ENCODE measurements around the gene NUP210L. TPM values are rescaled to one million over a fixed set of nuclear protein-coding genes. Genes with fewer than 3 reads are reported as not detected.
"Not testable (repeated sequence)": the region's sequence is repeated elsewhere in the genome, so short reads cannot be mapped to it uniquely, and the experiment has no call there.

NUP210L gene
- total and polyA plus RNA-seq, 2 donors (not counting 3 experiments of a cell fraction or from before 2014, with no cell fraction given), result 0.01 to 0.07 TPM

GRCh38 chr1:154062309-154062708 lies 92.6 kb downstream of the NUP210L start:
- H3K27me3 ChIP-seq (ENCODE audit: control insufficient read depth in 2 of 2, insufficient read depth in 2 of 2, low read length in 2 of 2), result no peaks in the 10 kb centered on the region
- no peak overlapping the region for H3K9ac ChIP-seq (replicated peaks; ENCODE audit: extremely low read depth, insufficient read depth, low read length)
- DNase-seq (ENCODE audit: low read depth, low spot score) (no peak), FAIRE-seq (no peak)
- dilution Hi-C loops (cut with MboI; ENCODE audit: extremely low pct_ligation_motif_present, low sequenced_read_pairs) (no loop called here), intact Hi-C loops (cut with micrococcal nuclease) (no loop called here)
- no peak overlapping the region for H3K4me3 ChIP-seq (replicated peaks in 1 of 3; ENCODE audit: insufficient read depth in 1 of 3, low read depth in 1 of 3, low read length in 3 of 3)
- TF ChIP-seq MYC (IDR thresholded peaks at IDR 0.05; ENCODE audit: low read depth, low read length), result no peak
- TF ChIP-seq MAX (IDR thresholded peaks at IDR 0.05; ENCODE audit: insufficient read depth, insufficient read length), result no peak
- TF ChIP-seq EZH2 (IDR thresholded peaks at IDR 0.05; ENCODE audit: borderline replicate concordance, low read depth, low read length, severe bottlenecking), result no peak
- no peak for TF ChIP-seq POLR2AphosphoS5 (IDR thresholded peaks at IDR 0.05; ENCODE audit: insufficient read depth, low read depth, low read length)
- TF ChIP-seq POLR2A (IDR thresholded peaks at IDR 0.05; ENCODE audit: low read depth, low read length), result no peak
- no peak for TF ChIP-seq GATA2 (IDR thresholded peaks at IDR 0.05; ENCODE audit: insufficient read depth, insufficient read length, low read depth, low read length)
- no peak for TF ChIP-seq FOS (IDR thresholded peaks at IDR 0.05; ENCODE audit: borderline replicate concordance, insufficient read depth, low read length)
- no peak for TF ChIP-seq CTCF (IDR thresholded peaks at IDR 0.05; ENCODE audit: extremely low read depth in 1 of 2, insufficient read depth in 1 of 2, low read depth in 1 of 2, low read length in 2 of 2)
- TF ChIP-seq JUN (IDR thresholded peaks at IDR 0.05; ENCODE audit: borderline replicate concordance, insufficient read depth, insufficient read length, low read depth), result no peak
- H3K4me2 ChIP-seq (ENCODE audit: insufficient read depth, low read length), result no peak overlapping the region
- no TSS peak for BruUV-seq (replicated peaks)
- no peak overlapping the region for H3K27ac ChIP-seq (ENCODE audit: insufficient read depth, low read depth, low read length)
- no peaks in the 10 kb centered on the region for H3K36me3 ChIP-seq (ENCODE audit: control insufficient read depth in 2 of 2, extremely low read depth in 1 of 2, insufficient read depth in 2 of 2, low read length in 2 of 2)
- ChIA-PET POLR2A (no interaction called here), CTCF (interaction anchor here (1.0 kb wide), 1 partner anchor 16 kb away, joined by 4 read pairs; no protein-coding TSS in a partner anchor)
- no peak overlapping the region for H2AFZ ChIP-seq (ENCODE audit: low read depth, low read length)
- no peaks in the 10 kb centered on the region for H3K9me3 ChIP-seq (replicated peaks; ENCODE audit: control insufficient read depth, insufficient read depth, low read length)
- H3K4me1 ChIP-seq (ENCODE audit: control insufficient read depth, extremely low read depth, insufficient read depth, low read length), result no peaks in the 10 kb centered on the region
- H3K9me1 ChIP-seq (replicated peaks; ENCODE audit: control insufficient read depth, extremely low read depth, insufficient read depth, low read length), result no peaks in the 10 kb centered on the region
- H3K79me2 ChIP-seq (ENCODE audit: control insufficient read depth, insufficient read depth, low read length), result no peaks in the 10 kb centered on the region
- no peaks in the 10 kb centered on the region for H4K20me1 ChIP-seq (replicated peaks; ENCODE audit: control insufficient read depth, extremely low read depth, insufficient read depth, low read length)

DNA sequence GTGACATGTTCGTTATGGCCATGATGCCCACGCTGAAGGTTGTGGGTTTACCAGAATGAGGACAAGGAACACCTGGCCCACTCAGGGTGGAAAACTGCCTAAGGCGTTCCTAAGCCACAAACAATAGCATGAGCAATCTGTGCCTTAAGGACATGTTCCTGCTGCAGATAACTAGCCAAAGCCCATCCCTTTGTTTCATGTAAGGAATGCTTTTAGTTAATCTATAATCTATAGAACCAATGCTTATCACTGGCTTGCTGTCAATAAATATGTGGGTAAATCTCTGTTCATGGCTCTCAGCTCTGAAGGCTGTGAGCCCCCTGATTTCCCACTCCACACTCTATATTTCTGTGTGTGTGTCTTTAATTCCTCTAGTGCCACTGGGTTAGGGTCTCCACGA lies 107.4 kb downstream of the NUP210L start:
- H3K36me3 ChIP-seq (ENCODE audit: control insufficient read depth in 2 of 2, extremely low read depth in 1 of 2, insufficient read depth in 2 of 2, low read length in 2 of 2); H3K27ac ChIP-seq (ENCODE audit: insufficient read depth, low read depth, low read length); H3K9me3 ChIP-seq (replicated peaks; ENCODE audit: control insufficient read depth, insufficient read depth, low read length); H3K79me2 ChIP-seq (ENCODE audit: control insufficient read depth, insufficient read depth, low read length); dilution Hi-C loops (cut with MboI; ENCODE audit: extremely low pct_ligation_motif_present, low sequenced_read_pairs); H4K20me1 ChIP-seq (replicated peaks; ENCODE audit: control insufficient read depth, extremely low read depth, insufficient read depth, low read length); H2AFZ ChIP-seq (ENCODE audit: low read depth, low read length); DNase-seq (ENCODE audit: low read depth, low spot score); H3K4me1 ChIP-seq (ENCODE audit: control insufficient read depth, extremely low read depth, insufficient read depth, low read length); POLR2A ChIA-PET; H3K9me1 ChIP-seq (replicated peaks; ENCODE audit: control insufficient read depth, extremely low read depth, insufficient read depth, low read length); H3K4me2 ChIP-seq (ENCODE audit: insufficient read depth, low read length); H3K27me3 ChIP-seq (ENCODE audit: control insufficient read depth in 2 of 2, insufficient read depth in 2 of 2, low read length in 2 of 2); CTCF ChIA-PET; H3K9ac ChIP-seq (replicated peaks; ENCODE audit: extremely low read depth, insufficient read depth, low read length); intact Hi-C loops (cut with micrococcal nuclease); BruUV-seq (replicated peaks); FAIRE-seq; H3K4me3 ChIP-seq (replicated peaks in 1 of 3; ENCODE audit: insufficient read depth in 1 of 3, low read depth in 1 of 3, low read length in 3 of 3): not testable (repeated sequence)

DNA sequence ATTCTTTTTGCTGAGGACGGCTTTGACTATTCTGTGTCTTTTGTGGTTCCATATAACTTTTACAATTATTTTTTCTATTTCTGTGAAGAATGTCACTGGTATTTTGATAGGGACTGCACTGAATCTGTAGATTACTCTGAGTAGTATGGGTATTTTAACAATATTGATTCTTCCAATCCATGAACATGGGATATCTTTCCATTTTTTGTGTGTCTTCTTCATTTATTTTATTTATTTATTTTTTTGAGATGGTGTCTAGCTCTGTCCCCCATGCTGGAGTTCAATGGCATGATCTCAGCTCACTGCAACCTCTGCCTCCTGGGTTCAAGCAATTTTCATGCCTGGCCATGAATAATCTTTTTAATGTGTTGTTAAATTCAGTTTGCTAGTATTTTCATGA lies 121.2 kb downstream of the NUP210L start:
- H3K4me1 ChIP-seq (ENCODE audit: control insufficient read depth, extremely low read depth, insufficient read depth, low read length); dilution Hi-C loops (cut with MboI; ENCODE audit: extremely low pct_ligation_motif_present, low sequenced_read_pairs); H3K4me3 ChIP-seq (replicated peaks in 1 of 3; ENCODE audit: insufficient read depth in 1 of 3, low read depth in 1 of 3, low read length in 3 of 3); H3K27me3 ChIP-seq (ENCODE audit: control insufficient read depth in 2 of 2, insufficient read depth in 2 of 2, low read length in 2 of 2); FAIRE-seq; H3K27ac ChIP-seq (ENCODE audit: insufficient read depth, low read depth, low read length); H3K4me2 ChIP-seq (ENCODE audit: insufficient read depth, low read length); H3K36me3 ChIP-seq (ENCODE audit: control insufficient read depth in 2 of 2, extremely low read depth in 1 of 2, insufficient read depth in 2 of 2, low read length in 2 of 2); DNase-seq (ENCODE audit: low read depth, low spot score); POLR2A ChIA-PET; H2AFZ ChIP-seq (ENCODE audit: low read depth, low read length); intact Hi-C loops (cut with micrococcal nuclease); H3K9me1 ChIP-seq (replicated peaks; ENCODE audit: control insufficient read depth, extremely low read depth, insufficient read depth, low read length); H3K9ac ChIP-seq (replicated peaks; ENCODE audit: extremely low read depth, insufficient read depth, low read length); H3K79me2 ChIP-seq (ENCODE audit: control insufficient read depth, insufficient read depth, low read length); H3K9me3 ChIP-seq (replicated peaks; ENCODE audit: control insufficient read depth, insufficient read depth, low read length); BruUV-seq (replicated peaks); CTCF ChIA-PET; H4K20me1 ChIP-seq (replicated peaks; ENCODE audit: control insufficient read depth, extremely low read depth, insufficient read depth, low read length): not testable (repeated sequence)

All from endothelial cell of umbilical vein (primary cell).